Limb (tissue), 2 donors: Measurements from ENCODE around the gene GOLGB1.
A peak's percentile ranks its signal among the peaks of the same experiment; 100 is the strongest.
"Not testable (repeated sequence)": the region's sequence is repeated elsewhere in the genome, so short reads cannot be mapped to it uniquely, and the experiment has no call there.

ENCODE experiments used
- DNase-seq, 2 donors: peaks; one replicate each; pipeline ENCODE4 v3.0.0-alpha.2; 2016; ENCODE audit errors: extremely low spot score in 2 of 2

Gene GOLGB1, protein sequence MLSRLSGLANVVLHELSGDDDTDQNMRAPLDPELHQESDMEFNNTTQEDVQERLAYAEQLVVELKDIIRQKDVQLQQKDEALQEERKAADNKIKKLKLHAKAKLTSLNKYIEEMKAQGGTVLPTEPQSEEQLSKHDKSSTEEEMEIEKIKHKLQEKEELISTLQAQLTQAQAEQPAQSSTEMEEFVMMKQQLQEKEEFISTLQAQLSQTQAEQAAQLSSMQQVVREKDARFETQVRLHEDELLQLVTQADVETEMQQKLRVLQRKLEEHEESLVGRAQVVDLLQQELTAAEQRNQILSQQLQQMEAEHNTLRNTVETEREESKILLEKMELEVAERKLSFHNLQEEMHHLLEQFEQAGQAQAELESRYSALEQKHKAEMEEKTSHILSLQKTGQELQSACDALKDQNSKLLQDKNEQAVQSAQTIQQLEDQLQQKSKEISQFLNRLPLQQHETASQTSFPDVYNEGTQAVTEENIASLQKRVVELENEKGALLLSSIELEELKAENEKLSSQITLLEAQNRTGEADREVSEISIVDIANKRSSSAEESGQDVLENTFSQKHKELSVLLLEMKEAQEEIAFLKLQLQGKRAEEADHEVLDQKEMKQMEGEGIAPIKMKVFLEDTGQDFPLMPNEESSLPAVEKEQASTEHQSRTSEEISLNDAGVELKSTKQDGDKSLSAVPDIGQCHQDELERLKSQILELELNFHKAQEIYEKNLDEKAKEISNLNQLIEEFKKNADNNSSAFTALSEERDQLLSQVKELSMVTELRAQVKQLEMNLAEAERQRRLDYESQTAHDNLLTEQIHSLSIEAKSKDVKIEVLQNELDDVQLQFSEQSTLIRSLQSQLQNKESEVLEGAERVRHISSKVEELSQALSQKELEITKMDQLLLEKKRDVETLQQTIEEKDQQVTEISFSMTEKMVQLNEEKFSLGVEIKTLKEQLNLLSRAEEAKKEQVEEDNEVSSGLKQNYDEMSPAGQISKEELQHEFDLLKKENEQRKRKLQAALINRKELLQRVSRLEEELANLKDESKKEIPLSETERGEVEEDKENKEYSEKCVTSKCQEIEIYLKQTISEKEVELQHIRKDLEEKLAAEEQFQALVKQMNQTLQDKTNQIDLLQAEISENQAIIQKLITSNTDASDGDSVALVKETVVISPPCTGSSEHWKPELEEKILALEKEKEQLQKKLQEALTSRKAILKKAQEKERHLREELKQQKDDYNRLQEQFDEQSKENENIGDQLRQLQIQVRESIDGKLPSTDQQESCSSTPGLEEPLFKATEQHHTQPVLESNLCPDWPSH (N-terminal part only)

DNA sequence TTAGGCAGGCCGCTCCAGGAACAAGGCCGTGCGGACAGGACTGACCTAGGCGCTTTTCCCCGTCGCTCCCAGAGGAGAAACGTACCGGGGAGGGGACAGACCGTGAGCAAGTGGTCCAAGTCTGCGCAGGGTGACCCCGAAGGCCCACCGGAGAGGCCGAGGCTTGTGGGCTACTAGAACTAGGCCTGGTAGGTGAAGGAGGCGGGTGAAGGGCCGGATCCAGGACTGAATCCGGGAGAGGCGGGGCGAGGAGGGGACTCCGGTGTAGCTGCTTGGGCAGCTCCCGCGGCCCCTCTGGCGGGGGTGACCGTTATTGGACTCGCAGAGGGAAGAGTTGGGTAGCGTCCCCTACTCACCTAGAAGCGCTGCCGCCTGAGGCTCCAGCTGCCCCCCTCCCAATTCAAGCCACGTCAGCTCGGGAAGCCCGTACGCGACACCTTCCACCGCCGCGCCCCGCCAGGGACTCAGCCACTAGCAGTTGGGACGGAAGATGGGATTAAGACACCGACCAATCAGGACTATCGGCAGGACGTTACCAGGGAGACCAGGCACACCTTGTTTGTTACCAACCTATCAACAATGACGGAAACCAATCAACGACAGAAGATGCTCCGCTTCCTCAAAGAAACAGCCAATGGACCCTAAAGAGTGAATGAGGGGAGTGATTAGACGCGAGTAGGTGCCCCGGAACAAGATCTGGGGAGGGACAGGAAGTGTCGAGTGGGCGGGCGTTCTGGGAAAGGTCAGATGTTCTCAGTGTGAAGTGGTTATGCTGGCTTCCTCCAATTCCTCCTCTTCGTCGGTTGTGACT lies at the start of gene GOLGB1:
GOLGB1 (minus strand) TSS at position 466 of the 811 bp plus-strand sequence. CDS start 18,770 bp downstream, outside the sequence.
- DNase-seq = peak; percentile 93 to 99

DNA sequence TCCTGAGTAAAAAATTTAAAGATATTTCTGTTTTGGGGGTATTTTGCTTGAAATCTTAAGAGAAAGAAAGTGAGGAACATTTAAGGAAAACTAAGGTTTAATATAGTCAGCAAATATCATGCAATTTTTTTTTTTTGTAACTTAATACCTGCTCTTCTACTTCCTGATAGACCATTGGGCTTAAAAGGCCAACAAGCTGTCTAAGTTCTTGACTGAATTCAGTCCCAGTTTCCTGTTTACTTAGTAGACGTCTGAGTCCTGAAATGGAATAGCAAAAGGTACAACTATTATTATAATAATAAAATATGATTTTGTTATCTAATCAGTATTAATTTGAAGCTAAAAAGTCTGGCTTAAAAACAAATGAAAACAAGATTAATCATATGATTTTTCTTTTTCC lies 47.4 kb upstream of the GOLGB1 start:
- no peak for DNase-seq

DNA sequence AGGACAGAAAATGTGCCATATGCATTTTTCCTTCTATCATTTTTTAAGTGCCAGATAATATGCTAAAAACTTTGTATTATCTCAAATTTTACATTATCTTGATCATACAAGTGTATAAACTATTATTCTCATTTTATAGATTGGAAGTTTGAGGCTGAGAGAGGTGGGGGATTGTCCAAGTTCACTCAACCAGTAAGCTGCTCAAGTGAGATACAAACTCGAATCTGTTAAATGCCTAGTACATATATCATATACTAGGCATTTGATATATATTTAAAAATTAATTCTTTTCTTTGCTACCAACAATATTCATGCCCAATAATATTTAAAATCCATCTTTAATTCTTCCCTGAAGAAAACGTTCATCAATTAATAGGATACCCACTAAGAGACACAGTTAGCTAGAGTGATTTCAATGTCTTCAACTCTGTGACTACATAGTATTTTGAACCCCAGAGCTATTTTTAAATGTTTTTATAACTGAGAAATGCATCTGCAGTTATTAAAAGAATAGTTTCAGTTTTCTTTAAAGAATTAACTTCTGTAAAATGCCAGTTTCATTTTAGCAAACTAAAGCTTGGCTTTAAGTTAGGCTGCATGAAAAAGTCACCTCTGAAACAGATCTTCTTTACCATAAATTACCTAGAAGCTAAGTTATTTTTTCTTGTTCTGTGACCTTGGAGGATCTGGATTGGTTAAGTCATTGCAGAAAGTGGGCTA lies 44.9 kb upstream of the GOLGB1 start:
- DNase-seq = no peak

DNA sequence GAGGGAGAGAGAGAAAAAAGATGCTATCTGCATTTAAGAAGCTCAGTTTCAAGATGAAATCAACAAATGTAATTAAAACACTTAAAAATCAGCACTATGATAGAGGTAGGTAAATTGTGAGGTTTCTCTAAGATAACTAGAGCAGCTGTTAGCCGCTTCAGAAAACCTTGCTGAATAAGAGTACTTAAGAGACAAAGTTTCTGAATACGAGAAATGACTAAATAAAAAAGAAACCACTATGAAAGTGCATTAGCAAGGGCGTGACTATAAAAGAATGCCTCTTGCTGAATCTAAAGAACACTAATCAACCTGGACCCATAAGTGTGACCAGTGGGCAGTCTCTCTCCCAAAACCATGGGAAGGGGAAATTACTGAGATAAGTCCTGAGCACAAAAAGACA lies 43.5 kb upstream of the GOLGB1 start:
- DNase-seq = no peak

DNA sequence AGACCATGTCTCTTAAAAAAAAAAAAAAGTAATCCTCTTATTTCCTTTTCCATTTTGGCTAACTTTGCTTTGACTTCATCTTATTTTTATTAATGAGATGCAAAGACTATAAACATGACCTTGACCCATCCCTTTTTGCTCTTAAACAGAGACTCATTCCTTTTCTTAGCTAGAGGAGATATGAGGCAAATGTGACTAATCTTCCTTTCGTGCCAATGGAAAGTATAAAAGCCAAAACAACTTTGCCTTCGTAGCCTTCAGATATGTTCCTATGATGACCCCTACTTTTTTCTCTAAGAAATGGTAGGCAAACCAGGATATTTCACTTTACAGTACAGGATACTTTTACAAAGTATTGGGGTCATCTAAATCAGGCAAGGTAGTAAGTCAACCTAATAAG lies 36.9 kb upstream of the GOLGB1 start:
- DNase-seq = no peak

DNA sequence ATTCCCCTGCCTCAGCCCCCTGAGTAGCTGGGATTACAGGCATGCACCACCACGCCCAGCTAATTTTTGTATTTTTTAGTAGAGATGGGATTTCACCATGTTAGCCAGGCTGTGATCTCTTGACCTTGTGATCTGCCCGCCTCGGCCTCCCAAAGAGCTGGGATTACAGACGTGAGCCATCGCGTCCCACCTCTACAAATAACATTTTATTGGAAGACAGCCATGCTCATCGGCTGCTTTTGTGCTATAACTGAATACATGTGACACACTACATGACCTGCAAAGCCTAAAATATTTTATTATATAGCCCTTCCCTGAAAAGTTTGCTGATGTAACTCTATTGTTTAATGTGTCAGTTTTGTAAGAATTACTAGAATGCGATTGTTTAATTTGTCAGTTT lies 33.2 kb upstream of the GOLGB1 start:
- DNase-seq = not testable (repeated sequence)

DNA sequence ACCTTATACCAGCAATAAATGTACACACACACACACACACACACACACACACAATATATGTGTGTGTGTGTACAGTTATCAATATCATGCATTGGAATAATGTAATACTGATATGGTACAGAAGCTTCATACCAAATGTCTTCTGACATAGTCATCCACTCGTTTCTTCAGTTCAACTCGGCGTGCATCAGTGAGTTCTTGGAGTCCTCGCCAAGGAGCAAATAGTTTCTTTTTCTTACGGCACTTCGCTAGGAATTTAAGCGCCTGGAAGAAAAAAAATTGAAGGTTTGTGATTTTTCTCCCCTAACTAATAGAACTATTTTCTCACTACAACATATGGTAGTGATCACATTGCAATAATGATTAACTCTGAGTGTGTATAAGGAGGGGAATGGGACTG lies 32.1 kb upstream of the GOLGB1 start:
- no peak for DNase-seq

DNA sequence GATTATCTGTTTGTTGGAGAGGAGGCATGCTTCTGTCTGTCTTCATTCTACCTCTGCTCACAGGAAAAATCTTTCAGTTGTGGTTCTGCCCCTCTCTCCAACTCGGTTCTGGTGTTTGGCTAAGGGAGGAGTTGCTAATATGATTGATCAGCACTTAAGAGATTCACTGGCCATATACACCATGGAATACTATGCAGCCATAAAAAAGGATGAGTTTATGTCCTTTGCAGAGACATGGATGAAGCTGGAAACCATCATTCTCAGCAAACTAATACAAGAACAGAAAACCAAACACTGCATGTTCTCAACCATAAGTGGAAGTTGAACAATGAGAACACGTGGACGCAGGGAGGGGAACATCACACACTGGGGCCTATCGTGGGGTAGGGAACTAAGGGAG lies 25.6 kb upstream of the GOLGB1 start:
- not testable (repeated sequence) for DNase-seq

DNA sequence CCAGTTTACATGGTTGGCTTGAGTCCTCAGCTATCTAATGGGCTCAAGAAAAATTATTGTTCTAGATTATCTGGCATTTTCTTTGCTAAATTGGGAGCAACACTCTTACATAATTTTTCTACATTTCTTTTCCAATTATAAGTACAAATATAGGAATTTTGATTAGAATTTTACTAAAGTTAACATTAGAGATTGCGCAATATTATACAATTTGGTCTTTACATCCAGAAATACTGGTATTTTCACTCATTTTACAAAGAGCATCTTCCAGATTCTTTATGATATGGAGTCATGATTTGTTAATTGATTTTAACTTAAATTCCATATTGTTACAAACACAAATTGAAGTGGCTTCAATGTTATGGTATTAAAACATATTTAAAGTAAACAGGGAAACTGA lies 19.7 kb upstream of the GOLGB1 start:
- no peak for DNase-seq

DNA sequence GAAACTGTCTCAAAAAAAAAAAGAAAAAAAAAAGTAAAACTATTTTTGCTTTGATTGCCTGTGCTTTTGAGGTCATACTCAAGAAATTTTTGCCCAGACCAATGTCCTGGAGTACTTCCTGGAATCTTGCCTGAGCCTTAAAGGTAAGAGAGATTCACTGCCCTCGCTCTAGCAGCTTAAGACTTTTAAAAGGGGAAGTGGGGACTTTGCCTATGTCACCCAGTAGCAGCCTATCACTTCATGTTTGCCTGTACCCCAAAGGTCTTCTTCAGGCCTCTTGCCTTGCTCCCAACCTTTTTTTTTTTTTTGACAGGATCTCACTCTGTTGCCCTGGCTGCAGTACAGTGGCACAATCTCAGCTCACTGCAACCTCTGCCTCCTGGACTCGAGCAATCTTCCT lies 18.9 kb upstream of the GOLGB1 start:
- DNase-seq = no peak

DNA sequence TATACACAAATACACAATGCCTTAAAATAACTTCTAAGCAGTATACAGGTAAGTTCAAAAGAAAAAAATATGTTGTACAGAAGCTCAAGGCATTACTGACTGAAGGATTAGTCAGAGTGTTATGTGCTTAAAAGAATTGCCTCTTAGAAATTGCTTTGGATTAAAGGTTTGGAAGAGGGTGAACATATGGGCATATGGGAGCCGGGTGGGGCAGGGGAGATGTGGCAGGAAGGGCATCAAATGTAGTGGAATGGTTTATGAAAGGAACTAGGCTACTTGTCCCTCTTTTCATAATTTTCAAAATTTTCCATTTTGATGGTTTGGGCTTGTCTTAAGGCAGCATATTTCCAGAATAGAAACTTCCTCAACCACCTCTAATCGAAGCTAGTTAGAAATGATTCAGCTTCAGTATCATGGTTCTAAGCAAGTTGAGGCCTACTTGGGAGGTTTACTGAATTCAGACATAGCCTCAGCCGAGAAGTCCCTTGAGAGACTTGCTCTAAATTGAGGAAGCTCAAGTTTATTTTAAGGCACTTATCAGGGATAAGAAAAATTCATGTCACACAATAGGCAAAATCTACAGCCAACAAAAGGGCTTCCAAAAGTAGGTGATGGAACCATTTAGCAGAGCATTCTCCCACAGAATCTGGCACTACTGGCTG lies 10.1 kb upstream of the GOLGB1 start:
- no peak for DNase-seq

DNA sequence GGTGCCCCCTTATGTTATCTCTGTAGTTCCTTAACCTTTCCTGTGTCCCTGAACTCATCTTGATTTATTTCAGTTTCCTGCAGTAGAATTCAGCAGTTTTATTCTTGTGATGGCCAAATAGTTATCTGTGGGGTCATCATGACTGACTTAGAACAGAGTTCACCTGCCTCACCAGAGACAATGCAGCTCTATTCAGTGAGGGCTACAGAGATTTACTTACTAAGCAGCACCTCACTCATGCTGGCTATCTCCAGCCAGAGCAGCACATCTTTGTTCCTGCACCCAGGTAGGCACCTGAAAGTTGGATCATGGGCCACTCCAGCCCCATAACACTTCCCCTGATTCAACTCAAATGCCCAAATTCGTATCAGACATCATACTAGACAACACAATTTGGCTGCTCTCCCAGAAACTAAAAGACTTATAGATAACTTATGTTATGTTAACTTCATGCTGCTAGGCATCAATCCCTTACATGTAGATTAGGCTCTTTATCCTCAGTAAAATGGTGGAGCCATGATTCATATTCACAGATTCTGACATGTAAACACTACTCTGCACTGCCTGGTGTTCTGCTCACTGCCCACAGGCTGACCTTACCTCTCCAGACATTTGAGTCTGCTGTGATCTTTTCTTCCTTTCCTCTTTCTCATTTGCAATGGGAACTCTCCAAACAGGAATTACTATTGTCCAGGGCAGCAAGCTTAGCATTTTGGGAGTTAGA lies 9.3 kb upstream of the GOLGB1 start:
- no peak for DNase-seq

DNA sequence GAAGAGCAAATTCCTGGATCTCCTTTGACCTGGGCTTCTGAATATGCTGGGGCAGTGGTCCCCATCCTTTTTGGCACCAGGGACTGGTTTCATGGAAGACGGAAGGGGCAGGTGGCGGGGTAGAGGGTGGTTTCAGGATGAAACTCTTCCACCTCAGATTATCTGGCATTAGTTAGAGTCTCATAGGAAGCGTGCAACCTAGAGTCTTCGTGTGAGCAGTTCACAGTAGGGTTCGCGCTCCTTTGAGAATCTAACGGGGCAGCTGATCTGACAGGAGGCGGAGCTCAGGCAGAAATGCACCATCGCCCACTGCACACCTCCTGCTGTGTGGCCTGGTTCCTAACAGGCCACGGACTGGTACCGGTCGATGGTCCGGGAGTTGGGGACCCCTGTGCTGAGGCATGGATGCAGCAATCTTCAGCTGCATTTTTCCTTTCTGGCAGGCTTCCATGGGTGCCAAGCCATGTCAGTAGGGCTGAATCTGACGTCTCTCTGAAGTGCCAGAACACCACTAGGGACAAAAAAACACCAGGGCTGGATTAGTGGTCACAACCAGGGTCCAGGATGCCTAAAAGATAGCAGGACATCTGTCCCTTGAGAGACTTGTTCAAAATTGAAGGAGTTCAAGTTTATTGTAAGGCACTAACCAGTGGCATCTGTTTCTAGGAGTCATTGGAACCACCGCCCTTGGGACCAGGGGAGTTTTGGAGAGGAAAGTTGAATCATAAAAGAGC lies 8.4 kb upstream of the GOLGB1 start:
- DNase-seq = no peak

DNA sequence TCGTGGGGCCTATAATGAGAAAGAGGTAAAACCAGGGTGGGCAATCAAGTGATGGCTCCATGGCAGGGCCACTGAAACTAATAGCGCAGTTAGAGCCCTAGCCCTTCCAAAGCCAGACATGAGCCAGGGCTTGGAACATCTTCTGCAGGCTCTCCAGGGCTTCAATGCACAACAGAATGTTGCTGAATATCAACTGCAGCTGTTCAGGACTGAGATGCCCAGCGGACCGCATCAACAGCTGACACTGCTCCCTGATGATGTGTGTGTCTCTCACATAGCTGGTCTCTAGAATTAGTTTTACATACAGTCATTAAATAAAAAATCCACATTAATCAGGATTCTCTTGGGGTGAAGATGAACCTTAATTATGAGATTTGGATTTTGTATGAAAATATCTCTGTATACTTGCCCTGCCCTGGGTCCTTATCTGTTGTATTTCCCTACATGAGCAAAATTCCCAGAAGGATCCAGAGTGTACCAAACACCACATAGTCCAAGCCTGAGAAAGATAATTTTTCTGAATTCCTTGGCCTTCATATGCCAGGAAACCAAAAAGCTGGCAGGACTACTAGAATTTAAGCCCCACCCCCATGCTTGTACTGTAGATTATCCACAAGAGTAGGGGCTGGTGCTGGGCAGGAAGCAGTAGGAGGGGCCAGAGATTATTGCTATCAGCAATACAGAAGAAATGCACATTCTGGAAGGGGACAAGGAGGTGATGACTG lies 7.7 kb upstream of the GOLGB1 start:
- DNase-seq = peak in 1 of 2 donors; percentile 30

DNA sequence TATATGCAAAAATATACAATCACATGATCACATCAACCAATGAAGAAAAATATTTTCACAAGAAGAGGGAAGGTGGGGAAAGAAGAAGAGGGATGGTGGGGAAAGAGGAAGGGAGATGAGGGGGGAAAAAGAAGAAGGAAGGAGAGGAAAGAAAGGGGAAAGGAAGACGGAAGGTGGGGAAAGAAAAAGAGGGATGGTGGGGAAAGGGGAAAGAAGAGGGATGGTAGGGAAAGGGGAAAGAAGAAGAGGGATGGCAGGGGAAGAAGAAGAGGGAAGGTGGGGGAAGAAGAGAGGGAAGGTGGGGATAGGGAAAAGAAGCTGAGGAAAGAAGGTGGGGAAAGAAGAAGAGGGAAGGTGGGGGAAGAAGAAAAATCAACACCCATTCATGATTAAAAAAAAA lies 3.2 kb upstream of the GOLGB1 start:
- no peak for DNase-seq

DNA sequence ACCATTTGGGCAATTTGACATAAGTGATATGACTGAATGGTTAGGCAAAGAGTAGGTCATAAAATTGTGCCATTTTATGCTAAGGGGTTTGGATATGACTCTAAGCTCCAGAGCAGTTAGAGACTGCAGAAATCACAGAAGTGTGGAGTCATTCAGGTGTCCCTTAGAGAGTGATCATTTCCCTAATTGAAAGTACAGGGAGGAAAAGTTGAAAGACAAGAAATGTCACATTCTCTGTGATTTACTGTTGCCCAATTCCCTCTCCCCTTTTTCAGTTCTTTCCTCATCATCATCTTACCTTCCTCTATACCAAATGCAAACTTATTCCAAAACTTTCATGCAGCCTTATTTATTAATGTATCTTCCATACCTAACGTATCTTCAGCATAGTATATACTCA lies 2.7 kb upstream of the GOLGB1 start:
- DNase-seq = no peak

DNA sequence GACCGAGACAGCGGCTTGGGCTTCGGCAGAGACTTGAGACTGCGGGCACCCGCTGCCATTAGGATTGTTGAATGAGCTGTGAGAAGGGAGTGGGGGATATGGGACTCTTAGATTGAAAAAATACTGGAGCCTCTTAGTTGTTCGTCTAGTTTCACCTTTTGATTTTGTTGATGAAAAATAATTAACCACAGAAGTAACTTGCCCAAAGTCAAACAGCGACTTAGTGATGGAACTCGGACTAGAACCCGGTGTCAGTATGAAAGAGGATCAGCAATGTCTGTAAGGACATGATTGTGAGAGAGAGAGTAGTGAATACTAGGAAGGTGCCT lies 510 bp upstream of the GOLGB1 start:
- no peak for DNase-seq
